Aorta (tissue), 5 donors: ENCODE data around the gene MACROD1. TPM values are rescaled to one million over a fixed set of nuclear protein-coding genes. Genes with fewer than 3 reads are reported as not detected.
A peak's percentile ranks its signal among the peaks of the same experiment; 100 is the strongest.

Source experiments
- ATAC-seq: fragments of 200-7000 bp; cut with Tn5 transposase; one replicate; pipeline ENCODE4 v1.9.1; 2022; ENCODE audit warnings: moderate library complexity; ENCODE audit not compliant: low FRiP score
- DNase-seq, 2 donors: peaks; one replicate each; pipeline ENCODE4 v3.0.0-alpha.2; 2020
- H3K27ac ChIP-seq, 2 donors: one replicate each; pipeline ENCODE4 v1.5.1; 2013; ENCODE audit warnings: low read length in 2 of 2, mild to moderate bottlenecking in 2 of 2, moderate library complexity in 2 of 2, control low read depth in 1 of 2, inconsistent platforms in 1 of 2, low read depth in 1 of 2
- H3K27me3 ChIP-seq, 2 donors: one replicate each; pipeline ENCODE4 v1.6.1; 2013; ENCODE audit warnings: control low read depth in 1 of 2, low read length in 1 of 2, mild to moderate bottlenecking in 1 of 2, moderate library complexity in 1 of 2; ENCODE audit not compliant: insufficient read depth in 2 of 2, control insufficient read depth in 1 of 2
- H3K36me3 ChIP-seq, 2 donors: one replicate each; pipeline ENCODE4 v1.6.1; 2013; ENCODE audit warnings: control low read depth in 1 of 2, low read length in 1 of 2, mild to moderate bottlenecking in 1 of 2; ENCODE audit not compliant: insufficient read depth in 2 of 2, control insufficient read depth in 1 of 2
- H3K4me1 ChIP-seq, 2 donors: one replicate each; pipeline ENCODE4 v1.6.1; 2013; ENCODE audit warnings: low read length in 2 of 2, control low read depth in 1 of 2, mild to moderate bottlenecking in 1 of 2, moderate library complexity in 1 of 2; ENCODE audit not compliant: insufficient read depth in 2 of 2, control insufficient read depth in 1 of 2
- H3K4me3 ChIP-seq, 2 donors: one replicate each; pipeline ENCODE4 v1.5.1; 2013; ENCODE audit warnings: low read length in 2 of 2, control low read depth in 1 of 2, mild to moderate bottlenecking in 1 of 2
- H3K9me3 ChIP-seq: one replicate; pipeline ENCODE4 v1.6.1; 2013; ENCODE audit warnings: mild to moderate bottlenecking, low read length; ENCODE audit not compliant: control insufficient read depth
- WGBS, 2 donors: extraction: QIAGEN DNeasy Blood & Tissue Kit; methylation state at CpG; one replicate each; pipeline ENCODE4 v1.1.7; 2013; 5-methylcytosine and 5-hydroxymethylcytosine counted together
- intact Hi-C, 2 donors: fragments of 100-400 bp; cut with DNase I; formaldehyde crosslinking; loops; one replicate each; pipeline versions ENCODE4 v1.14.2 to v1.15.0; 2022
- polyA plus RNA-seq, 2 donors: library from polyadenylated mRNA; stranded (reverse); fragments of 200-250 nt; gene quantifications; one replicate each; pipeline ENCODE4 v1.2.3, GENCODE V29; 2013
- total RNA-seq, 2 donors: library from RNA; stranded (reverse); fragmentation: NEBNext Ultra II Directional; extraction: Animal tissue kit (Norgen Biotek cat#: 25700); gene quantifications; one replicate each; pipeline ENCODE4 v1.2.1, GENCODE V29; 2021
- donor health status: healthy with polysubstance abuse.
- donor health status: Bipolar disorder and iron deficiency.
- donor health status: DM: no; HTN: no; CAD: no.
- donor health status: DM: no; HTN: no; CAD: no.
- donor health status: DM: yes; HTN: yes; CAD: no.

Gene MACROD1
- total and polyA plus RNA-seq, 4 donors = 12.7 to 125 (median 65.2) TPM

- Histone ChIP-seq H3K9me3 (no peaks in the 10 kb centered on the region), H3K4me3 (no peak overlapping the region), H3K27ac (no peak overlapping the region), H3K36me3 (peaks cover 3 to 14% of the 10 kb centered on the region in 2 donors), H3K4me1 (no peaks in the 10 kb centered on the region), H3K27me3 (no peaks in the 10 kb centered on the region)
- 90 to 91% methylated on average over 5 of the region's 5 CpGs for WGBS, 2 donors
- no peak for DNase-seq
- intact Hi-C loops = no loop called here
- no peak for ATAC-seq
Observed at GRCh38 chr11:64192434-64192833, 26.5 kb upstream of the MACROD1 start.

DNA sequence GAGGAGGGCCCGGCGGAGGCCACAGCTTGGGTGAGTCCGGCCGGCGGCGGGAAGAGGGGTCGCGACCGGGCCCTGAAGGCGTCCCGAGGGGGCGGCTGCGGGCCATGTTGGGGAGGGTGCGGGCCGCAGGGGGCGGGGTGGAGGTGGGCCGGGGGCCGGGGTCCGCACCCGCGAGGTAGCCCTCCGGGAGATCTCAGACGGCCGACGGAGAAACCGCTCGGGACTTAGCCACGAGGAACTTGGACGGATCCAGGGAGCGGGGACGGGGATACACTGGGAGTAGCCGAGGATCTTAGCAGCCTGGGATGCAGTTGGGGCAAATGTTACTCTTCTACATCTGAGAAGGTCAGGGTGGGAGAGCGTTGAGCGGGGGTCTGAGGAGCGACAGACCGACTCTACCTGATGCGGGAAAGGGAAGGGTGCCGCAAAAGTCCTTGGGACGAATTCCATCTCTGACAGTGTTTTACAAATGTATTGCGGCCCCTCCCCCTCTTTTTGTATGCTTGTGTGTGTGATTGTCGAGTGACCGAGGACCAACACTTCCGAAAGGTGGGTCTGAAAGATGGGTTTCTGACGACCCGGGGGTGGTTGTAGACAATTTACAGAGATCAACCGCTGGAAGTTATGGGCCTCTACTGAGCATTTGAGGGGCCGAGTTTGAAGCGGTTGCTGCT lies 20.7 kb upstream of the MACROD1 start:
- Histone ChIP-seq H3K27ac (no peak overlapping the region), H3K4me1 (no peaks in the 10 kb centered on the region)

GRCh38 chr11:64185693-64186491 lies 20.0 kb upstream of the MACROD1 start, which contains the start of gene STIP1:
TSS of gene STIP1 (plus strand) at chr11:64186171. CDS start at chr11:64186262, 91 bp downstream.
- intact Hi-C loops = loop anchor here in 1 of 2 donors (5.0 kb wide), 2 partner anchors 41 to 116 kb away; partner anchors contain the start of genes CATSPERZ, NUDT22 and TRPT1
- WGBS, 2 donors = 1% methylated on average over 70 to 74 of the region's 74 CpGs
- Histone ChIP-seq H3K36me3 (no peaks in the 10 kb centered on the region), H3K4me3 (peak within 1 kb of the TSS; percentile 22 to 52), H3K27me3 (no peaks in the 10 kb centered on the region), H3K9me3 (no peaks in the 10 kb centered on the region), H3K27ac (peak within 1 kb of the TSS; percentile 47 to 80), H3K4me1 (no peaks in the 10 kb centered on the region)
- ATAC-seq (peak; percentile 96), DNase-seq (peak; percentile 99)

More for the DNA sequence above, 20.7 kb upstream of the MACROD1 start:
- WGBS, 2 donors = 1% methylated on average over 45 to 48 of the region's 48 CpGs
- H3K4me3 ChIP-seq = no peak overlapping the region
- intact Hi-C loops = loop anchor here in 1 of 2 donors (5.0 kb wide), 2 partner anchors 41 to 116 kb away; partner anchors contain the start of genes CATSPERZ, NUDT22 and TRPT1
- DNase-seq = no peak
- H3K36me3 ChIP-seq = no peaks in the 10 kb centered on the region
- ATAC-seq = no peak
- no peaks in the 10 kb centered on the region for H3K27me3 ChIP-seq
- no peaks in the 10 kb centered on the region for H3K9me3 ChIP-seq

DNA sequence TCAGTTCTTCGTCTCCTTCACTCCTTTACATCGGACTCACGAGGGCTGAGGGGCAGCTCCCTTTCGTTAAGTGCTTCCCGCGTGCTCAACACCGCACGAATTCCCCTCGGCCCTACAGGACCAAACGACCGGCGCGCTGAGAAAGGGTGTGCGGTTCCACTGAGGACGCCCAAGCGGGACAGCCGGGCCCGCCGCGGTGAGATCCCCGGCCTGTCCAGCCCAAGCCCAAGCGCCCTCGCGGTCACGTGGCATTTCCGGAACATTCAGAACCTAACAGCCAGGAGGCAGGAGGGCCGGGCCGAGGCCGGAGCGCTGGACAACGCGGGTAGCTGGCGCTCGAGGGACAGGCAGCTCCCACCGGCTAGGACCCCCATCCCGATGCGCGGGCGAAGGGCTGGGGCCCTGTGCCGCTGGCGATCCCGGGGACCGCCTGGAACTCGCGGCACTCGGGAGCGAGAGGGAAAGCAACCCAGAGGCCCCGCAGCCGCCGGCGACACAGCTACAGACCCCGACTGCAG lies 19.3 kb upstream of the MACROD1 start:
- 0 to 1% methylated on average over 52 of the region's 52 CpGs for WGBS, 2 donors
- Histone ChIP-seq H3K36me3 (no peaks in the 10 kb centered on the region), H3K27ac (peak overlapping the region; percentile 47 to 80), H3K27me3 (no peaks in the 10 kb centered on the region), H3K4me3 (peak overlapping the region; percentile 22 to 52), H3K4me1 (no peaks in the 10 kb centered on the region), H3K9me3 (no peaks in the 10 kb centered on the region)
- peak; percentile 93 to 96 for DNase-seq
- intact Hi-C loops = loop anchor here in 1 of 2 donors (5.0 kb wide), 2 partner anchors 42 to 117 kb away; partner anchors contain the start of genes CATSPERZ, NUDT22 and TRPT1
- peak; percentile 83 for ATAC-seq

GRCh38 chr11:64183890-64184289 lies 18.0 kb upstream of the MACROD1 start:
- Histone ChIP-seq H3K4me1 (no peaks in the 10 kb centered on the region), H3K36me3 (no peaks in the 10 kb centered on the region), H3K27ac (no peak overlapping the region), H3K9me3 (no peaks in the 10 kb centered on the region), H3K27me3 (no peaks in the 10 kb centered on the region), H3K4me3 (no peak overlapping the region)
- no peak for DNase-seq
- no peak for ATAC-seq
- intact Hi-C loops = no loop called here
- WGBS, 2 donors = 87 to 89% methylated on average over 7 of the region's 7 CpGs

GRCh38 chr11:64181506-64182411 lies 15.8 kb upstream of the MACROD1 start:
- Histone ChIP-seq H3K27me3 (no peaks in the 10 kb centered on the region), H3K36me3 (no peaks in the 10 kb centered on the region), H3K27ac (peak overlapping the region; percentile 30 to 69), H3K4me1 (no peaks in the 10 kb centered on the region), H3K4me3 (no peak overlapping the region), H3K9me3 (no peaks in the 10 kb centered on the region)
- 30 to 31% methylated on average over 16 to 17 of the region's 17 CpGs for WGBS, 2 donors
- peak; percentile 97 for DNase-seq
- peak; percentile 75 for ATAC-seq
- intact Hi-C loops = no loop called here

- intact Hi-C loops = no loop called here
- Histone ChIP-seq H3K4me1 (no peaks in the 10 kb centered on the region), H3K9me3 (no peaks in the 10 kb centered on the region), H3K36me3 (no peaks in the 10 kb centered on the region), H3K4me3 (no peak overlapping the region), H3K27ac (peak overlapping the region in 1 of 2 donors; percentile 12), H3K27me3 (no peaks in the 10 kb centered on the region)
- no peak for DNase-seq
- ATAC-seq = no peak
- 56 to 59% methylated on average over 5 of the region's 5 CpGs for WGBS, 2 donors
Observed at GRCh38 chr11:64180891-64181290, 15.0 kb upstream of the MACROD1 start.
